ENCODE results near the gene XYLT1.

Gene XYLT1

GRCh38 chr16:17499223-17499902 lies 28.6 kb upstream of the XYLT1 start:
- Histone ChIP-seq H3K23ac (ENCODE audit: low read length in 2 of 2) (no peak overlapping the region), H3K27me3 (ENCODE audit: control insufficient read depth in 1 of 2, insufficient read depth in 1 of 2, low read length in 2 of 2) (peaks cover 0 to 17% of the 10 kb centered on the region in 2 experiments), H3K4me3 (ENCODE audit: insufficient read depth in 1 of 2, low read depth in 1 of 2, low read length in 2 of 2) (no peak overlapping the region), H4K8ac (ENCODE audit: low read length) (no peak overlapping the region), H2BK120ac (ENCODE audit: low read depth, low read length) (no peak overlapping the region), H3K4ac (ENCODE audit: low read depth in 1 of 2, low read length in 2 of 2) (no peak overlapping the region), H3K79me1 (replicated peaks; ENCODE audit: low read length, poor library complexity, severe bottlenecking) (no peaks in the 10 kb centered on the region), H3K27ac (ENCODE audit: low read length, poor library complexity, severe bottlenecking) (no peak overlapping the region), H3K18ac (ENCODE audit: low read depth in 1 of 2, low read length in 2 of 2) (no peak overlapping the region), H3K9ac (ENCODE audit: low read length) (no peak overlapping the region), H2AK5ac (ENCODE audit: low read length, severe bottlenecking) (no peak overlapping the region), H2BK12ac (ENCODE audit: low read length in 2 of 2) (no peak overlapping the region), H3K9me3 (ENCODE audit: control insufficient read depth, low read length) (no peaks in the 10 kb centered on the region), H3K4me2 (ENCODE audit: low read length, poor library complexity, severe bottlenecking) (no peak overlapping the region), H2BK15ac (ENCODE audit: low read depth, poor library complexity, severe bottlenecking) (no peak overlapping the region), H3K4me1 (ENCODE audit: control insufficient read depth, insufficient read depth, low read depth, low read length) (no peaks in the 10 kb centered on the region), H4K91ac (ENCODE audit: low read length) (no peak overlapping the region), H2BK5ac (ENCODE audit: low read depth, low read length, poor library complexity, severe bottlenecking) (no peak overlapping the region), H3K14ac (ENCODE audit: low read length in 2 of 2) (no peak overlapping the region), H2AFZ (ENCODE audit: low read depth, low read length) (no peak overlapping the region), H3K36me3 (ENCODE audit: control insufficient read depth in 1 of 2, insufficient read depth in 2 of 2, low read depth in 1 of 2, low read length in 2 of 2) (no peaks in the 10 kb centered on the region)
- 69% methylated on average over 2 of the region's 2 CpGs for WGBS
- DNase-seq, result no peak

GRCh38 chr16:17497648-17498047 lies 26.9 kb upstream of the XYLT1 start:
- no peaks in the 10 kb centered on the region for H3K79me1 ChIP-seq (replicated peaks; ENCODE audit: low read length, poor library complexity, severe bottlenecking)
- H3K4me1 ChIP-seq (ENCODE audit: control insufficient read depth, insufficient read depth, low read depth, low read length), result no peaks in the 10 kb centered on the region
- no peak for DNase-seq
- H3K4me2 ChIP-seq (ENCODE audit: low read length, poor library complexity, severe bottlenecking), result no peak overlapping the region
- peaks cover 0 to 16% of the 10 kb centered on the region in 2 experiments for H3K27me3 ChIP-seq (ENCODE audit: control insufficient read depth in 1 of 2, insufficient read depth in 1 of 2, low read length in 2 of 2)
- no peak overlapping the region for H2BK5ac ChIP-seq (ENCODE audit: low read depth, low read length, poor library complexity, severe bottlenecking)
- H2BK12ac ChIP-seq (ENCODE audit: low read length in 2 of 2), result no peak overlapping the region
- no peak overlapping the region for H2BK120ac ChIP-seq (ENCODE audit: low read depth, low read length)
- H3K36me3 ChIP-seq (ENCODE audit: control insufficient read depth in 1 of 2, insufficient read depth in 2 of 2, low read depth in 1 of 2, low read length in 2 of 2), result no peaks in the 10 kb centered on the region
- no peak overlapping the region for H3K14ac ChIP-seq (ENCODE audit: low read length in 2 of 2)
- no peak overlapping the region for H4K91ac ChIP-seq (ENCODE audit: low read length)
- H3K27ac ChIP-seq (ENCODE audit: low read length, poor library complexity, severe bottlenecking), result no peak overlapping the region
- no peak overlapping the region for H3K23ac ChIP-seq (ENCODE audit: low read length in 2 of 2)
- H2BK15ac ChIP-seq (ENCODE audit: low read depth, poor library complexity, severe bottlenecking), result no peak overlapping the region
- 81% methylated on average over 2 of the region's 3 CpGs for WGBS
- no peak overlapping the region for H3K18ac ChIP-seq (ENCODE audit: low read depth in 1 of 2, low read length in 2 of 2)
- H3K4ac ChIP-seq (ENCODE audit: low read depth in 1 of 2, low read length in 2 of 2), result no peak overlapping the region
- no peak overlapping the region for H3K9ac ChIP-seq (ENCODE audit: low read length)
- H2AK5ac ChIP-seq (ENCODE audit: low read length, severe bottlenecking), result no peak overlapping the region
- no peak overlapping the region for H3K4me3 ChIP-seq (ENCODE audit: insufficient read depth in 1 of 2, low read depth in 1 of 2, low read length in 2 of 2)
- no peak overlapping the region for H2AFZ ChIP-seq (ENCODE audit: low read depth, low read length)
- no peaks in the 10 kb centered on the region for H3K9me3 ChIP-seq (ENCODE audit: control insufficient read depth, low read length)
- H4K8ac ChIP-seq (ENCODE audit: low read length), result no peak overlapping the region

- H2AFZ ChIP-seq (ENCODE audit: low read depth, low read length), result no peak overlapping the region
- peaks cover 0 to 16% of the 10 kb centered on the region in 2 experiments for H3K27me3 ChIP-seq (ENCODE audit: control insufficient read depth in 1 of 2, insufficient read depth in 1 of 2, low read length in 2 of 2)
- no peak overlapping the region for H3K18ac ChIP-seq (ENCODE audit: low read depth in 1 of 2, low read length in 2 of 2)
- no peak overlapping the region for H3K9ac ChIP-seq (ENCODE audit: low read length)
- H3K14ac ChIP-seq (ENCODE audit: low read length in 2 of 2), result no peak overlapping the region
- no peak overlapping the region for H2BK120ac ChIP-seq (ENCODE audit: low read depth, low read length)
- H3K4ac ChIP-seq (ENCODE audit: low read depth in 1 of 2, low read length in 2 of 2), result no peak overlapping the region
- no peak overlapping the region for H4K8ac ChIP-seq (ENCODE audit: low read length)
- no peak overlapping the region for H3K4me2 ChIP-seq (ENCODE audit: low read length, poor library complexity, severe bottlenecking)
- no peak overlapping the region for H4K91ac ChIP-seq (ENCODE audit: low read length)
- no peak overlapping the region for H3K4me3 ChIP-seq (ENCODE audit: insufficient read depth in 1 of 2, low read depth in 1 of 2, low read length in 2 of 2)
- no peaks in the 10 kb centered on the region for H3K4me1 ChIP-seq (ENCODE audit: control insufficient read depth, insufficient read depth, low read depth, low read length)
- H3K36me3 ChIP-seq (ENCODE audit: control insufficient read depth in 1 of 2, insufficient read depth in 2 of 2, low read depth in 1 of 2, low read length in 2 of 2), result no peaks in the 10 kb centered on the region
- no peak for DNase-seq
- no peak overlapping the region for H2BK5ac ChIP-seq (ENCODE audit: low read depth, low read length, poor library complexity, severe bottlenecking)
- no peaks in the 10 kb centered on the region for H3K79me1 ChIP-seq (replicated peaks; ENCODE audit: low read length, poor library complexity, severe bottlenecking)
- H2BK15ac ChIP-seq (ENCODE audit: low read depth, poor library complexity, severe bottlenecking), result no peak overlapping the region
- no peaks in the 10 kb centered on the region for H3K9me3 ChIP-seq (ENCODE audit: control insufficient read depth, low read length)
- no peak overlapping the region for H2BK12ac ChIP-seq (ENCODE audit: low read length in 2 of 2)
- H3K23ac ChIP-seq (ENCODE audit: low read length in 2 of 2), result no peak overlapping the region
- H3K27ac ChIP-seq (ENCODE audit: low read length, poor library complexity, severe bottlenecking), result no peak overlapping the region
- no peak overlapping the region for H2AK5ac ChIP-seq (ENCODE audit: low read length, severe bottlenecking)
Measured at GRCh38 chr16:17496891-17497290, 26.1 kb upstream of the XYLT1 start.

GRCh38 chr16:17493012-17493411 lies 22.3 kb upstream of the XYLT1 start:
- Histone ChIP-seq H3K9me3 (ENCODE audit: control insufficient read depth, low read length) (no peaks in the 10 kb centered on the region), H3K4ac (ENCODE audit: low read depth in 1 of 2, low read length in 2 of 2) (no peak overlapping the region), H3K4me2 (ENCODE audit: low read length, poor library complexity, severe bottlenecking) (no peak overlapping the region), H3K14ac (ENCODE audit: low read length in 2 of 2) (no peak overlapping the region), H3K18ac (ENCODE audit: low read depth in 1 of 2, low read length in 2 of 2) (no peak overlapping the region), H3K23ac (ENCODE audit: low read length in 2 of 2) (no peak overlapping the region), H2BK12ac (ENCODE audit: low read length in 2 of 2) (no peak overlapping the region), H3K27ac (ENCODE audit: low read length, poor library complexity, severe bottlenecking) (no peak overlapping the region), H3K36me3 (ENCODE audit: control insufficient read depth in 1 of 2, insufficient read depth in 2 of 2, low read depth in 1 of 2, low read length in 2 of 2) (no peaks in the 10 kb centered on the region), H3K27me3 (ENCODE audit: control insufficient read depth in 1 of 2, insufficient read depth in 1 of 2, low read length in 2 of 2) (peaks cover 0 to 6% of the 10 kb centered on the region in 2 experiments), H2AK5ac (ENCODE audit: low read length, severe bottlenecking) (no peak overlapping the region), H3K4me3 (ENCODE audit: insufficient read depth in 1 of 2, low read depth in 1 of 2, low read length in 2 of 2) (no peak overlapping the region), H2AFZ (ENCODE audit: low read depth, low read length) (no peak overlapping the region), H4K8ac (ENCODE audit: low read length) (no peak overlapping the region), H3K79me1 (replicated peaks; ENCODE audit: low read length, poor library complexity, severe bottlenecking) (no peaks in the 10 kb centered on the region), H3K9ac (ENCODE audit: low read length) (no peak overlapping the region), H3K4me1 (ENCODE audit: control insufficient read depth, insufficient read depth, low read depth, low read length) (no peaks in the 10 kb centered on the region), H2BK5ac (ENCODE audit: low read depth, low read length, poor library complexity, severe bottlenecking) (no peak overlapping the region), H4K91ac (ENCODE audit: low read length) (no peak overlapping the region), H2BK120ac (ENCODE audit: low read depth, low read length) (no peak overlapping the region), H2BK15ac (ENCODE audit: low read depth, poor library complexity, severe bottlenecking) (no peak overlapping the region)
- no peak for DNase-seq

Measured in mesenchymal stem cell (in vitro differentiated cells and primary cell).